ENCODE data around the gene CYSLTR2. TPM values are rescaled to one million over a fixed set of nuclear protein-coding genes. Genes with fewer than 3 reads are reported as not detected.

Gene CYSLTR2
- polyA plus RNA-seq, 4 donors = 0.27 to 1.6 (median 1.4) TPM; not detected in 1

- peaks cover 0 to 7% (median 0%) of the 10 kb centered on the region in 3 donors for H3K4me1 ChIP-seq (ENCODE audit: control insufficient read depth in 3 of 3, insufficient read depth in 2 of 3, low read depth in 1 of 3, low read length in 2 of 3)
- WGBS, 3 donors = 63 to 79% (median 78%) methylated on average over 4 of the region's 4 CpGs
- H3K36me3 ChIP-seq (ENCODE audit: control insufficient read depth in 3 of 3, insufficient read depth in 2 of 3, low read depth in 1 of 3, low read length in 3 of 3) = no peaks in the 10 kb centered on the region
- DNase-seq (no peak), FAIRE-seq (no peak)
- no peak overlapping the region for H3K4me3 ChIP-seq (ENCODE audit: low read depth in 1 of 3, low read length in 3 of 3)
- H3K9me3 ChIP-seq (ENCODE audit: control insufficient read depth in 2 of 2, insufficient read depth in 1 of 2, low read depth in 1 of 2, low read length in 1 of 2) = peaks cover 0 to 10% of the 10 kb centered on the region in 2 donors
- H3K27me3 ChIP-seq (ENCODE audit: control insufficient read depth in 3 of 3, insufficient read depth in 3 of 3, low read length in 3 of 3) = no peaks in the 10 kb centered on the region
- no peak overlapping the region for H3K27ac ChIP-seq (ENCODE audit: low read depth in 1 of 3, low read length in 2 of 3)
Observed at GRCh38 chr13:48728876-48729275, 75.1 kb downstream of the CYSLTR2 start.

DNA sequence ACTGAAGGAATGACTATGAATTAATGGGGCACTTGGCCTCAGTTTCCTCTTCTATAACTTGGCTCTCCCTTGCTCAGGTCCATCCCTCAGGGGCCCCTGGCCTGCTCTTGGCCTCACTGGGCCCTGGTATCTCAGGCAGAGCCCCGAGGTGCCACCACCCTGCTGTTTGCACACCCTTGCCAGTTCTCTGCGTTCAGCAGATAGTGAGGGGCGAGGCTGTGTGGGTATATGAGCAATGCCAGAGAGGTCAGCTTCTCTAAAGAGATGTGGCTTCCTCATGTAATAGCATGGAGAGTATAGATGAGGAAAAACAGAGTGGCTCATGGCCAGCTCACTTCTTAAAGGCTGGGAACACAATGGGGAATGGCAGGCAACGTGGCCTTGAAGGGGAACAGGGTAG lies 76.1 kb downstream of the CYSLTR2 start:
- no peak overlapping the region for H3K4me3 ChIP-seq (ENCODE audit: low read depth in 1 of 3, low read length in 3 of 3)
- 39 to 73% (median 67%) methylated on average over 4 of the region's 4 CpGs for WGBS, 3 donors
- DNase-seq (no peak), FAIRE-seq (no peak)
- H3K27me3 ChIP-seq (ENCODE audit: control insufficient read depth in 3 of 3, insufficient read depth in 3 of 3, low read length in 3 of 3) = no peaks in the 10 kb centered on the region
- H3K27ac ChIP-seq (ENCODE audit: low read depth in 1 of 3, low read length in 2 of 3) = no peak overlapping the region
- peaks cover 0 to 14% of the 10 kb centered on the region in 2 donors for H3K9me3 ChIP-seq (ENCODE audit: control insufficient read depth in 2 of 2, insufficient read depth in 1 of 2, low read depth in 1 of 2, low read length in 1 of 2)
- H3K36me3 ChIP-seq (ENCODE audit: control insufficient read depth in 3 of 3, insufficient read depth in 2 of 3, low read depth in 1 of 3, low read length in 3 of 3) = no peaks in the 10 kb centered on the region
- H3K4me1 ChIP-seq (ENCODE audit: control insufficient read depth in 3 of 3, insufficient read depth in 2 of 3, low read depth in 1 of 3, low read length in 2 of 3) = peaks cover 0 to 7% (median 0%) of the 10 kb centered on the region in 3 donors

DNA sequence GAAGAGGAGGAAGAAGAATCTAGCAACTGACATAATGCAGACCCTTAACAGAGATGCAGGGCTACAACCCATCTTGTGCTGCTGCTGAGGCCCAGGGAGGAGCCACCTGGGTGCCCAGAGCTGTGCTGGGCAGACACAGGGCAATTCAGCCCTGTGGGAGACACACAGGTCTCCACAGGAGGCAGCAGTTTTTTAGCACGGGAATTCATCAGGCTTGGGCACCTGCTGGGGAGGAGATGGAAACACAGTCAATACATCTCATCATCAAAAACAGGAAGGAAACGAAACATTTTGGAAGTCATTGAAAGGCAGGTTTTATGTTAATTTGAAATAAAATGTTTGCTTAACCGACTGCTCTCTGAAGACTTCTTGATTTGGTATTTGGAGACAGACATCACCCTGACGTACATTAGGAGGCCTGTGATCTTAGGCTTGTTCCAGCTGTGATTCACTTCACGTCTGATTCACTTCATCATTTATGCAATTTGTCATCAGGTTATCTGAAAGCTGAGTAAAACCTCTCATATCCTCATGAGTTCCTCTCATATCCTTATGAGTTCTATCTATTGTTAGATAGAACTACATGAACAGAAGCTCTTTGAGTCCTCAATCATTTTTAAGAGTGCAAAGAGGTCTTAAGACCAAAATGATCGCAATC lies 77.4 kb downstream of the CYSLTR2 start:
- WGBS, 3 donors = 62 to 80% (median 74%) methylated on average over 6 of the region's 6 CpGs
- Histone ChIP-seq H3K9me3 (ENCODE audit: control insufficient read depth in 2 of 2, insufficient read depth in 1 of 2, low read depth in 1 of 2, low read length in 1 of 2) (peaks cover 0 to 11% of the 10 kb centered on the region in 2 donors), H3K4me3 (ENCODE audit: low read depth in 1 of 3, low read length in 3 of 3) (no peak overlapping the region), H3K4me1 (ENCODE audit: control insufficient read depth in 3 of 3, insufficient read depth in 2 of 3, low read depth in 1 of 3, low read length in 2 of 3) (peaks cover 0 to 7% (median 0%) of the 10 kb centered on the region in 3 donors), H3K27ac (ENCODE audit: low read depth in 1 of 3, low read length in 2 of 3) (no peak overlapping the region), H3K36me3 (ENCODE audit: control insufficient read depth in 3 of 3, insufficient read depth in 2 of 3, low read depth in 1 of 3, low read length in 3 of 3) (no peaks in the 10 kb centered on the region), H3K27me3 (ENCODE audit: control insufficient read depth in 3 of 3, insufficient read depth in 3 of 3, low read length in 3 of 3) (no peaks in the 10 kb centered on the region)
- FAIRE-seq (no peak), DNase-seq (no peak)

- Histone ChIP-seq H3K27me3 (ENCODE audit: control insufficient read depth in 3 of 3, insufficient read depth in 3 of 3, low read length in 3 of 3) (no peaks in the 10 kb centered on the region), H3K4me3 (ENCODE audit: low read depth in 1 of 3, low read length in 3 of 3) (peak overlapping the region in 1 of 3 donors; percentile 2), H3K27ac (ENCODE audit: low read depth in 1 of 3, low read length in 2 of 3) (no peak overlapping the region), H3K9me3 (ENCODE audit: control insufficient read depth in 2 of 2, insufficient read depth in 1 of 2, low read depth in 1 of 2, low read length in 1 of 2) (peaks cover 0 to 9% of the 10 kb centered on the region in 2 donors), H3K4me1 (ENCODE audit: control insufficient read depth in 3 of 3, insufficient read depth in 2 of 3, low read depth in 1 of 3, low read length in 2 of 3) (peaks cover 0 to 7% (median 0%) of the 10 kb centered on the region in 3 donors), H3K36me3 (ENCODE audit: control insufficient read depth in 3 of 3, insufficient read depth in 2 of 3, low read depth in 1 of 3, low read length in 3 of 3) (no peaks in the 10 kb centered on the region)
- 26 to 38% (median 35%) methylated on average over 16 of the region's 16 CpGs for WGBS, 3 donors
- FAIRE-seq (no peak), DNase-seq (peak; percentile 33 to 66)
Observed at GRCh38 chr13:48731957-48732569, 78.3 kb downstream of the CYSLTR2 start.

DNA sequence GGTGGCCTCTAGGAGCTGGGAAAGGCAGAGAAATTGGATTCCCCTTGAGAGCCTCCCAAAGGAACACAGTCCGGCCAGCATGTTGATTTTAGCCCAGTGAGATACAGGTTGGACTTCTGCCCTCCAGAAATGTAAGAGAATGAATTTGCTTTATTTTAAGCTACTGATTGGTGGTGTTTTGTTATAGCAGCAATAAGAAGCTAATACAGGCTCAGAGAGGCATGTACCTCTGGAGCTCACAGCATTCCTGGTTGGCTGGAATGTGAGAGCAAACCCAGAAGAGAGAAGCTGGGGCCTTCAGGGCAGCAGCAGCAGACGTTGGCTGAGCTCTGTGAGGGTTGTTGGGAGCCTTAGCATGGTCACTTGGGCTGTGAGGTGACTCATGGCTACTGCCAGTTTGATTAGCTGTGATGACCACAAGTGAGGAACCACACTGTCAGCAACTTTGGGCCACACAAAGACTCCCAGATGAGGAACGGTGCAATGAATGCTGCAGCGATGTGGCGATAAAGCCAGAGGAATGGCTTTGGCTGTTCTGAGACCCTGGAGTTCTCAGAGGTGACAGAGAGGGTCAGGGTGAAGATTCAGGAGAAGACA lies 80.1 kb downstream of the CYSLTR2 start:
- no peak for DNase-seq
- 91 to 94% (median 92%) methylated on average over 5 of the region's 5 CpGs for WGBS, 3 donors
- Histone ChIP-seq H3K36me3 (ENCODE audit: control insufficient read depth in 3 of 3, insufficient read depth in 2 of 3, low read depth in 1 of 3, low read length in 3 of 3) (no peaks in the 10 kb centered on the region), H3K4me3 (ENCODE audit: low read depth in 1 of 3, low read length in 3 of 3) (no peak overlapping the region), H3K4me1 (ENCODE audit: control insufficient read depth in 3 of 3, insufficient read depth in 2 of 3, low read depth in 1 of 3, low read length in 2 of 3) (peaks cover 0 to 7% (median 0%) of the 10 kb centered on the region in 3 donors), H3K9me3 (ENCODE audit: control insufficient read depth in 2 of 2, insufficient read depth in 1 of 2, low read depth in 1 of 2, low read length in 1 of 2) (peaks cover 0 to 9% of the 10 kb centered on the region in 2 donors), H3K27me3 (ENCODE audit: control insufficient read depth in 3 of 3, insufficient read depth in 3 of 3, low read length in 3 of 3) (no peaks in the 10 kb centered on the region), H3K27ac (ENCODE audit: low read depth in 1 of 3, low read length in 2 of 3) (no peak overlapping the region)
- FAIRE-seq = no peak

- H3K27me3 ChIP-seq (ENCODE audit: control insufficient read depth in 3 of 3, insufficient read depth in 3 of 3, low read length in 3 of 3) = no peaks in the 10 kb centered on the region
- no peak overlapping the region for H3K27ac ChIP-seq (ENCODE audit: low read depth in 1 of 3, low read length in 2 of 3)
- peaks cover 0 to 4% (median 0%) of the 10 kb centered on the region in 3 donors for H3K4me1 ChIP-seq (ENCODE audit: control insufficient read depth in 3 of 3, insufficient read depth in 2 of 3, low read depth in 1 of 3, low read length in 2 of 3)
- H3K36me3 ChIP-seq (ENCODE audit: control insufficient read depth in 3 of 3, insufficient read depth in 2 of 3, low read depth in 1 of 3, low read length in 3 of 3) = no peaks in the 10 kb centered on the region
- no peak overlapping the region for H3K4me3 ChIP-seq (ENCODE audit: low read depth in 1 of 3, low read length in 3 of 3)
- DNase-seq (no peak), FAIRE-seq (no peak)
- peaks cover 0 to 9% of the 10 kb centered on the region in 2 donors for H3K9me3 ChIP-seq (ENCODE audit: control insufficient read depth in 2 of 2, insufficient read depth in 1 of 2, low read depth in 1 of 2, low read length in 1 of 2)
- WGBS, 3 donors = 77 to 81% (median 79%) methylated on average over 3 of the region's 3 CpGs
Observed at GRCh38 chr13:48735571-48735970, 81.8 kb downstream of the CYSLTR2 start.

DNA sequence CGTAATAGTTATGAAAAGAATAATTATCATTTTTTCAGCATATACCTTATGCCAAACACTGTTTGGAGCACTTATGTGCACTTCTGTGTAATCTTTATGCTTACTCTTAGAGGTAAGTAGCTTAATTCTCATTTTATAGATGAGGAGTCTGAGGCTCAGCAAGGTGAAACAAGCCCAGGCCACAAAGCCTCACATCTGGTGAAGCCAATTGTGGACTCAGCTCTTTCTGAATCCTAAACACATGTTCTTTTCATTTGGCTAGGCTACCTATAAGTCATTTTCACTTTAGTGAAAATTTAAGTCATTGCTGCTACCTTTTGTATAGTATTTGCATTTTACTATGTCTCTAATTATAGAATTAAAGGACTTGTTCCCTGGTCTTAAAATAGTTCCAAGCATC lies 84.0 kb downstream of the CYSLTR2 start:
- no peaks in the 10 kb centered on the region for H3K36me3 ChIP-seq (ENCODE audit: control insufficient read depth in 3 of 3, insufficient read depth in 2 of 3, low read depth in 1 of 3, low read length in 3 of 3)
- 90% methylated on average over 1 of the region's 1 CpG for WGBS, 3 donors
- DNase-seq = no peak
- H3K9me3 ChIP-seq (ENCODE audit: control insufficient read depth in 2 of 2, insufficient read depth in 1 of 2, low read depth in 1 of 2, low read length in 1 of 2) = peaks cover 0 to 9% of the 10 kb centered on the region in 2 donors
- no peak overlapping the region for H3K27ac ChIP-seq (ENCODE audit: low read depth in 1 of 3, low read length in 2 of 3)
- no peaks in the 10 kb centered on the region for H3K27me3 ChIP-seq (ENCODE audit: control insufficient read depth in 3 of 3, insufficient read depth in 3 of 3, low read length in 3 of 3)
- H3K4me3 ChIP-seq (ENCODE audit: low read depth in 1 of 3, low read length in 3 of 3) = no peak overlapping the region
- no peak for FAIRE-seq
- no peaks in the 10 kb centered on the region for H3K4me1 ChIP-seq (ENCODE audit: control insufficient read depth in 3 of 3, insufficient read depth in 2 of 3, low read depth in 1 of 3, low read length in 2 of 3)

DNA sequence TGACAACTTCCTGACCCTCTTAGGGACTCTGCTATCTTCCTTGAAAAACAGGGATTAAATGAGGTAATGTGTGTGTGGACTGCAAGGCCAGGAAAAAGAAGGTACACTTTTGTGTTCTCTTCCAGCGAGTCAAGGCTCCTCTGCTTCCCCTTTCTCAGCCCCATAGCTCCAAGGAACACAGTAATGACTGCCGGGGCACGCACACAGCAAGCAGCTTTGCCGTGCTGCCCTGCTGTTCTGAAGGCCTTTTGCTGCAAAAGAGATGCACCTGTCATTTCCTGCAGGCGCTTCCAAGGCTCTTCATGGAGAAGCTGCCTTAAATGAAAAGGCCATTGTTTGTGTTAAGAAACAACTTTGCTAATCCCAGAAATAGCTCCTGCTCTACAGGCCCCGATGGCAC lies 84.6 kb downstream of the CYSLTR2 start:
- no peak for DNase-seq

More for the DNA sequence above, 84.6 kb downstream of the CYSLTR2 start:
- Histone ChIP-seq H3K4me1 (ENCODE audit: control insufficient read depth in 3 of 3, insufficient read depth in 2 of 3, low read depth in 1 of 3, low read length in 2 of 3) (no peaks in the 10 kb centered on the region), H3K36me3 (ENCODE audit: control insufficient read depth in 3 of 3, insufficient read depth in 2 of 3, low read depth in 1 of 3, low read length in 3 of 3) (no peaks in the 10 kb centered on the region), H3K27me3 (ENCODE audit: control insufficient read depth in 3 of 3, insufficient read depth in 3 of 3, low read length in 3 of 3) (no peaks in the 10 kb centered on the region), H3K27ac (ENCODE audit: low read depth in 1 of 3, low read length in 2 of 3) (no peak overlapping the region), H3K9me3 (ENCODE audit: control insufficient read depth in 2 of 2, insufficient read depth in 1 of 2, low read depth in 1 of 2, low read length in 1 of 2) (peaks cover 0 to 9% of the 10 kb centered on the region in 2 donors), H3K4me3 (ENCODE audit: low read depth in 1 of 3, low read length in 3 of 3) (no peak overlapping the region)
- FAIRE-seq = no peak
- WGBS, 3 donors = 21 to 52% (median 40%) methylated on average over 6 of the region's 6 CpGs
